ENCODE data around the gene SLK.

- TF ChIP-seq POLR2AphosphoS5 (IDR thresholded peaks at IDR 0.05; ENCODE audit: low read depth, low read length) = no peak
- no peak for TF ChIP-seq CTCF (IDR thresholded peaks at IDR 0.05)
- TF ChIP-seq CHD2 (IDR thresholded peaks at IDR 0.05; ENCODE audit: low read length, partially characterized antibody) = no peak
- TF ChIP-seq EZH2phosphoT487 (IDR thresholded peaks at IDR 0.05; ENCODE audit: borderline replicate concordance, low read depth) = no peak
- no peak for TF ChIP-seq SMC3 (IDR thresholded peaks at IDR 0.05; ENCODE audit: low read depth, low read length)
- TF ChIP-seq, protein P1, sequence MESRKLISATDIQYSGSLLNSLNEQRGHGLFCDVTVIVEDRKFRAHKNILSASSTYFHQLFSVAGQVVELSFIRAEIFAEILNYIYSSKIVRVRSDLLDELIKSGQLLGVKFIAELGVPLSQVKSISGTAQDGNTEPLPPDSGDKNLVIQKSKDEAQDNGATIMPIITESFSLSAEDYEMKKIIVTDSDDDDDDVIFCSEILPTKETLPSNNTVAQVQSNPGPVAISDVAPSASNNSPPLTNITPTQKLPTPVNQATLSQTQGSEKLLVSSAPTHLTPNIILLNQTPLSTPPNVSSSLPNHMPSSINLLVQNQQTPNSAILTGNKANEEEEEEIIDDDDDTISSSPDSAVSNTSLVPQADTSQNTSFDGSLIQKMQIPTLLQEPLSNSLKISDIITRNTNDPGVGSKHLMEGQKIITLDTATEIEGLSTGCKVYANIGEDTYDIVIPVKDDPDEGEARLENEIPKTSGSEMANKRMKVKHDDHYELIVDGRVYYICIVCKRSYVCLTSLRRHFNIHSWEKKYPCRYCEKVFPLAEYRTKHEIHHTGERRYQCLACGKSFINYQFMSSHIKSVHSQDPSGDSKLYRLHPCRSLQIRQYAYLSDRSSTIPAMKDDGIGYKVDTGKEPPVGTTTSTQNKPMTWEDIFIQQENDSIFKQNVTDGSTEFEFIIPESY (IDR thresholded peaks at IDR 0.05; ENCODE audit: borderline replicate concordance, low read depth) = no peak
- TF ChIP-seq TAF1 (IDR thresholded peaks at IDR 0.05; ENCODE audit: borderline replicate concordance, low read depth, low read length) = no peak
- no peak for TF ChIP-seq YY1 (IDR thresholded peaks at IDR 0.05; ENCODE audit: low read depth)
These were observed 65.3 kb downstream of the SLK start for GRCh38 chr10:104032144-104032775.
